NCI-H1436 (cell line): ENCODE measurements around the gene ZNF33B.
"Not testable (repeated sequence)": the region's sequence is repeated elsewhere in the genome, so short reads cannot be mapped to it uniquely, and the experiment has no call there.

ENCODE experiments used
- DNase-seq: peaks from one replicate; lab custom pipeline; 2025; lab: John Stamatoyannopoulos, UW

ZNF33B gene

GRCh38 chr10:42638055-42638820, at the start of gene ZNF33B:
Gene ZNF33B, minus strand, starts transcription at chr10:42638570. Its CDS starts 1,642 bp downstream, at chr10:42636928.
- DNase-seq = peak; percentile 93

- DNase-seq = no peak
These were observed 46.1 kb upstream of the ZNF33B start for GRCh38 chr10:42684517-42684916.

DNA sequence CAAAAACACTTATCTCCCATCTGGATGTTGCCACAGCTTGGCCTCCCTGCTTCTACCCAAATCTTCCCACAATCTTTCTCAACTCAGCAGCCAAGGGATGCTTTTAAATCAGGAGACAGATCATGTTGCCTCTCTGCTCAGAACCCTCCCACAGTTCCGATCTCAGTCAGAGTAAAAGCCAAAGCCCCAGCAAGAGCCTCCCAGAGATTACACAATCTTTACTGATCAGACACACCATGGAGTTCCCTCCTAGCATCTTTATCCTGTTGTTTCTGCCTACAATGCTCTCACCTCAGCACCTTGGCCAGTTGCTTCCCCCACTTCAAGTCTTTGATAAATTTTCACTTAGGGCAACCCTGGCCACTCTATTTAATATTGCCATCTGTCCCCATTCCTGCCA, 41.9 kb upstream of the ZNF33B start:
- DNase-seq = no peak

GRCh38 chr10:42665181-42665979, 27.0 kb upstream of the ZNF33B start:
- not testable (repeated sequence) for DNase-seq

DNA sequence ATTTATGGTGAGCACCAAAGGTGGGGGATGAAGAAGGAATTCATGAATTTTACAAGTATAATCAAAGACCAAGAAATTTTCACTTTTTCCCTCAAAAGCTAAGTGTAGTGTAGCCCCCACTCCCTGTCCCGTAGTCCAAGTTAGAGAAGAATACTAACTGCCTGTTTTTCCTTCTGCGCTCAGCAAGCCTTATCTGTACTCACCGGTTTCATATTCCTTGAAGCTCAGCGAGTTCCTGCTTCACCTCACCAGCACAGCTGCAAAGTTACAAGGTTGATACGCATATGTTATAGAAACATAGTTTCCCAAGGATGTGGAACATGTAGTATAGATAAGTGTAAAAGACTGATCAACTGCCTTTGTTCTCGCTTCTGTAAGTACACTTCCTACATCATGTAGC, 16.0 kb upstream of the ZNF33B start:
- no peak for DNase-seq

GRCh38 chr10:42652858-42653257, 14.5 kb upstream of the ZNF33B start:
- no peak for DNase-seq

- DNase-seq = no peak
These were observed 12.0 kb upstream of the ZNF33B start for GRCh38 chr10:42650374-42650773.

DNA sequence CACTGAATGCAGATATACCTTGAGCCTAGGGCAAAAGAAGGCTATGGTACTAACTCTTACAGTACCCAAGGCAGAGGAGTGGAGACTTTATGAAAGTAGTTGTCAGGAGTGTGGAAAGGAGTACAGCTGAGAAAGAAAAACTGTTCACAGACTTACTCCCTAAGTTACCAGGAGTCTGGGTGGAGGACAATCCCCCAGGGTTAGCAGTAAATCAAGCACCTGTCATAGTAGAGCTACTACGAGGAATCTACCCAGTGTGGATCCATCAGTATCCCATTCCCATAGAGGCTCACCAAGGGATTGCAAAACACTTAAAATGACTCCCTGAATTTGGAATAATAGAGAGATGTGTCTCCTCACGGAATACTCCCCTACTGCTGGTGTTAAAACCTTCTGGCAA, 10.1 kb upstream of the ZNF33B start:
- DNase-seq = no peak

DNA sequence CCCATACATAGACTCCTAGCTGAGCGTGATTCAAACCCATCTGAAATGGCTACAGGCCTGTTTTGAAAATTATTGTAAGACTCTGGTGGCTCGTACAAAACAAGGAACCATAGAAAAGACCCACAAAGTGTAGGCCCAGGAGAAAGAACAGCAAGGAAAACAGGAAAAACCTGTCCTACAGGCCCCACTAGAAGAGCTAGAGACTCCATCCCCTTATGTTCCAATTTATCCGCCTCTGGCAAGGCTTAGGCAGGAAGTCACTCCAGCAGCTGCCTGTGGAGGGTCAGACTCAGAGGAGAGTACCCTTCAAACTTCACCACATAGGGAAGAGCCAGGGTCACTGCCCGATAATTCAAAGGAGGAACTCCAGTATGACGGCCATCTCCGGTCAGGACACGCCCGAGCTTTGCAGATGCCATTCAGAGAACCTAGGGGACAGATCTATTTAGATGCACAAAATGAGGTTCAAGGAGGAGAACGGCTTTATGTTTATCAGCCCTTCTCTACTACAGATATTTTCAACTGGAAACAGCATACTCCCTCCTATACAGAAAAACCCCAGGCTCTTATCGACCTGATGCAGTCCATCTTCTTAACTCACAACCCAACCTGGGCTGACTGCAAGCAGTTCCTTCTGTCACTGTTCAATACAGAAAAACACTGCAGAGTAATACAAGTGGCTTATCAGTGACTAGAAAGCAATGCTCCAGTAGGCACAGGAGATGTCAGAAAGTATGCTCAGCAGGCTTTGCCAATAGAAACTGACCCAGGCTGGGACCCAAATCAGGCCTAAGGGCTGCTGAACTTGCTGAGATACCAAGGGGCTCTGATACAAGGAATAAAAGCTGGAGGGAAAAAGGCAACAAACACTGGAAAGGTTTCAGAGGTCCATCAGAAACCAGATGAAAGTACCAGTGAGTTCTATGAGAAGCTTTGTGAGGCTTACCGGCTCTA, 8.6 kb upstream of the ZNF33B start:
- no peak for DNase-seq

DNA sequence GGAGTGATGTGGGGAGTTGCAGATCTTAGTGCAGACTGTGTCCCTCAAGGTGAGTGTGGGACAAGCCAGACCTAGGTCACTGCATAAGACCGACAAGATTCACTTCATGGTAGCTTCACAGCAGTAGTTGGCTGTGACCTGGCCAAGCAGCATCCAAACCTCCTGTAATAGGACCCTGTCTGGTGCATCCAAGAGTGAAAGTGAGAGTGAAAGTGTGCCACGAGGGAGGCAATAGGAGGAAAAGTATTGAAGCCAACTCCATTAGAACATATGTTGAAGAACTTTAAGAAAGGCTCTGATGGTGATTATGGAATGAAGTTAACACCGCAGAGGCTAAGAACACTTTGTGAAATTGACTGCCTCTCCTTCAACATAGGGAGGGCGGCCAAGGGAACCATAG, 7.8 kb upstream of the ZNF33B start:
- no peak for DNase-seq

DNA sequence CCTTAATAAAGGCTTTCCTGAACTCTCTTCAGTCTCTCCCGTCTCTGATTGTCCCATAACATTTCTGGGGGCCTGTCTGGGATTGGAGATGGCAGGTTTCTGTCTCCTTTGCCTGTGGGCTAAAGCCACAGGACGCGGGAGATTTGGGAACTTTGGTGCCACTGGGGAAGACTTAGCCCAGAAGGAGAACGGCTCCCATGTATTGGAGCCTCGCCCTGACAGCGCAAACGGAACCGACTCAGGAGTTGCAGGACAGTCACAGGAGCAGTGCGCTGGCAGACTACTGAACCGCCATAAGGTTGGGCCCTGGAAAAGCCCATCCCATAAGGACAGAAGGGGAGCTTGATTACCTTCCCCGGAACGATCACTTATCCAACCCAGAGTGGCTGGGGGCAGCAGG, 7.1 kb upstream of the ZNF33B start:
- DNase-seq = no peak

GRCh38 chr10:42645103-42645502, 6.7 kb upstream of the ZNF33B start:
- DNase-seq = no peak

DNA sequence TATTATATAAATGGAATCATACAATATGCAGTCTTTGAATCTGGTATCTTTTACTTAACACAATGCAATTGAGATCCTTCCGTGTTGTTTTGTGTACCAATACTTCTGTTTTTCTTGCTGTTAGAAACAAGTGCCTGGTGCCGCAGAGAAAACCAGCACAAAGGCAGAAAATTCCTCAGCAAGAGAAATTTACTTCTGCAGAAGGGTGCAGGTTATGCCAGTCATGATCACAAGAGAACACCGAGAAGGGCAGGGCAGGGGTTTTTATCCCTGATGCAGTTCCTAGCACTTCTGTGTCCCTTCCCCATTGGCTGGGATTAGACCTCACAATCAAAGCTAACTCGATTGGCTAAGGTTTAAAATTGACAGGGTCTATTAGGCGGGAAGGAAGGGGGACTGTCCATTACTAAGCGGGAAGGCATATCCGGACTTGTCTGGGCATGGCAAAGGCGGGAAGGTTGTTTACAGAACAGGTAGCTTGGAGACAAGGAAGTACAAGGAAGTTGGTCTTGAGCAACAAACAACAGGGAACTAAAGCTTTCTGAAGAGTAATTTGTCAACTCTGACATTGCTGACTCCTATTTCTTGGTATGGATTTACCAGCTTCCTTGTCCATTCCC, 2.4 kb upstream of the ZNF33B start:
- DNase-seq = no peak

DNA sequence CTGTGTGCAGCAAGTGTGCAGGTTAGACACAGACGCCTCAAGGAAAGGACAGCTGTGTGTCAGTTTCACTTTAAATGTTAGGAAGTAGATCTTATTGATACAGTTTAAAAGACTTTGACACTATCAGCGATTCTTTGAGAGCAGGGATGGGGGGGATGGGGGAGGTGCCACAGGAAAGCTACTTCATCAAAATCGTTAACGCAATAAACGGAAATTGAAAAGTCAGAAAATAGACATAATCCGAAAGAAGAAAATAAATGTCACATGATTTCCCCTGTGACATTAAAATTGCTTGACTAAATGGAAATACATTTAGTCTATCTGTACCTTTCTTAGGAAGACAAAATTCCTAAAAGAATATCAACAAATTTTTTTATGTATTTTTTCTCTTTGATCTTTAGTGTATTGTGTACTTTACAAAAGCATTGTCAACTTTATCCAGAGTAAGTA, 476 bp upstream of the ZNF33B start:
- no peak for DNase-seq

- no peak for DNase-seq
These were observed 719 bp downstream of the ZNF33B start for GRCh38 chr10:42637648-42638054.

DNA sequence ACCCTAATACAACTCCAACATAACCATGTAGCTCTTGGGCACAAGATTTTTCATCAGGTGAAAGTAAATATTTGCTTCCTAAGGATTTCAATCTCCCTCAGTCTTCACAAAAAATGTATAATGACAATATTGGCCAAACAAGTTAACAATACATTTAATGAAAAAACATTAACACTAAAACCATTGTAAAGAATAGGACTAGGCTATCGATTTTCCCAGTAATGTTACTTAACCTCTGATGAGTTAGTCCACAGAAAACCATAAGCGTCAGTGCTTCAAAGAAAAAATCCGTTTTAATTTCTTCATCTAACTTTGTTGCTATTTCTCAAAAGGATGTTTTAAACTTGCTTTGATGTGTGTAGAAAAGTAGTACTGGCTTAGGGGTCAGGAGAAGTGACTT, 1.2 kb downstream of the ZNF33B start:
- no peak for DNase-seq

DNA sequence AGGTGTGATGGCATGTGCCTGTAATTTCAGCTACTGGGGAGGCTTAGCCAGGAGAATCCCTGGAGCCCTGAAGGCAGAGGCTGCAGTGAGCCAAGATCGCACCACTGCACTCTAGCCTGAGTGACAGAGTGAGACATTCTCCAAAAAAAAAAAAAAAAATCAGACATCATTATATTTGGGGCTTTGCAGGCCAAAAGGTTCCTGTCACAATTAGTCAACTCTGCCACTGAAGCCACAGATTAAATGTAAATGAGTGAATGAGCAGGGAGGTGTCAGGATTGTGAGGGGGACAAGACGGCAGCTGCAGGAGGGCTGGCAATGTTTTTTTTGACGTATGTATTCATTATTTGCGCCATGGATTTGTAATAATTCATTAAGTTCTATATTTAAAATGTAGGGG, 3.3 kb downstream of the ZNF33B start:
- no peak for DNase-seq

GRCh38 chr10:42632564-42632963, 5.8 kb downstream of the ZNF33B start:
- no peak for DNase-seq

- no peak for DNase-seq
These were observed 7.7 kb downstream of the ZNF33B start for GRCh38 chr10:42630537-42631134.

GRCh38 chr10:42623929-42624328, 14.4 kb downstream of the ZNF33B start:
- DNase-seq = no peak

GRCh38 chr10:42618424-42618823, 19.9 kb downstream of the ZNF33B start:
- DNase-seq = no peak
